SK-N-SH treated with all-trans-retinoic acid at 6 μM for 48 hours (cell line): Measurements from ENCODE around the gene MARCHF5.

Experiments
- RARB ChIP-seq: fragments of 250-450 bp; sonication (Bioruptor Pico); IDR thresholded peaks from 2 replicates; pipeline ENCODE4 v1.8.0; 2021; ENCODE audit warnings: mild to moderate bottlenecking, moderate library complexity
- SNAI2 ChIP-seq: fragments of 250-450 bp; sonication (Bioruptor Pico); IDR thresholded peaks from 2 replicates; pipeline ENCODE4 v1.5.0; 2020; ENCODE audit warnings: mild to moderate bottlenecking, moderate library complexity

- no peak for TF ChIP-seq RARB (CRISPR knock-in tag)
- TF ChIP-seq SNAI2 (CRISPR knock-in tag): no peak
These were observed 87.0 kb downstream of the MARCHF5 start for GRCh38 chr10:92377962-92378361.
